ENCODE measurements around the gene C17orf75.
"Not testable (repeated sequence)": the region's sequence is repeated elsewhere in the genome, so short reads cannot be mapped to it uniquely, and the experiment has no call there.

C17orf75 gene

DNA sequence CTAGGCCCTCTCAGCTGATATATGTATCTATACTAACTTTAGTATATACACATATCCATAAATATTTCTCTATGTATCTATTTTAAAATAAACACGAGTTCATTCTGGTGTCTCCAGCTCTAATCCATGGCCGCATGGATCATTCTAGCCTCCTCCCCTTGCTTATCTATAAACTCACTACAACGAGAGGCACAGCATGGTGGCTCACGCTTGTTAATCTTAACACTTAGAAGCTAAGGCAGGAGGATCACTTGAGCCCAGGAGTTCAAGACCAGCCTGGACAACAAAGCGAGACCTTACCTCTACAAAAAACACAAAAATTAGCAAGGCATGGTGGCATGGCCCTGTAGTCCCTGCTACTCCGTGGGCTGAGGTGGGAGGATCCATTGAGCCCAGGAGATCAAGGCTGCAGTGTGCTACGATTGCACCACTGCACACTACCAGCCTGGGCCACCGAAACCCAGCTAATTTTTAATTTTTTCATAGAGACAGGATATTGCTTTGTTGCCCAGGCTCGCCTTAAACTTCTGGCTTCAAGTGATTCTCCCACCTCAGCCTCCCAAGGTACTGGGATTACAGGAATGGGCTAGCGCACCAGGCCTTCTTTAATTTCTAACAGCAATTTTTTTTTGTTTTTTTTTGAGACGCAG is 4.1 kb upstream of the C17orf75 start:
- no peak for DNase-seq (ENCODE audit: low spot score)

DNA sequence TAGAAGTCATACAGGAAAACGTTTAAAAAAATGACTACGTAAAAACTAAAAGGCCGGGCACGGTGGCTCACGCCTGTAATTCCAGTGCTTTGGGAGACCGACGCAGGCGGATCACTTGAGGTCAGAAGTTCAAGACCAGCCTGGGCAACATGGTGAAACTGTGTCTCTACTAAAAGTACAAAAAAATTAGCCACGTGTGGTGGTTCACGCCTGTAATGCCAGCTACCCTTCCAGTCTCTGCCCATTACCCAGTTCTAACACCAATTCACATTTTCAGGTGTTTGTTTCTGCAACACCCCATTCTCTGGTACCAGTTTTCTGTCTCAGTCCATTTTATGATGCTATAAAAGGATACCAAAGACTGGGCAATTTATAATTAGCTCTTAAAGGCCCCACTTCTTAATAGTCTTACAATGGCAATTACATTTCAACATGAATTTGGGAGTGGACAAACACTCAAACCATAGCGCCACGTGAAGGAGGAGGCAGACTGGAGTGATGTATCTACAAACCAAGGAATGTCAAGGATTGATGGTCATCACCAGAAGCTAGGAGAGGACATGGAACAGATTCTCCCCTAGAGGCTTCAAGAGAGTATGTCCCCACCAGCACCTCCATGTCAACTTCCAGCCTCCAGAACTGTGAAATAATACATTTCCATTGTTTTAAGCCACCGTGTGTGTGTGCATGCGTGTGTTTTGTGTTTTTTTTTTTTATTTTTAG is 791 bp upstream of the C17orf75 start:
- DNase-seq (ENCODE audit: low spot score): no peak

DNA sequence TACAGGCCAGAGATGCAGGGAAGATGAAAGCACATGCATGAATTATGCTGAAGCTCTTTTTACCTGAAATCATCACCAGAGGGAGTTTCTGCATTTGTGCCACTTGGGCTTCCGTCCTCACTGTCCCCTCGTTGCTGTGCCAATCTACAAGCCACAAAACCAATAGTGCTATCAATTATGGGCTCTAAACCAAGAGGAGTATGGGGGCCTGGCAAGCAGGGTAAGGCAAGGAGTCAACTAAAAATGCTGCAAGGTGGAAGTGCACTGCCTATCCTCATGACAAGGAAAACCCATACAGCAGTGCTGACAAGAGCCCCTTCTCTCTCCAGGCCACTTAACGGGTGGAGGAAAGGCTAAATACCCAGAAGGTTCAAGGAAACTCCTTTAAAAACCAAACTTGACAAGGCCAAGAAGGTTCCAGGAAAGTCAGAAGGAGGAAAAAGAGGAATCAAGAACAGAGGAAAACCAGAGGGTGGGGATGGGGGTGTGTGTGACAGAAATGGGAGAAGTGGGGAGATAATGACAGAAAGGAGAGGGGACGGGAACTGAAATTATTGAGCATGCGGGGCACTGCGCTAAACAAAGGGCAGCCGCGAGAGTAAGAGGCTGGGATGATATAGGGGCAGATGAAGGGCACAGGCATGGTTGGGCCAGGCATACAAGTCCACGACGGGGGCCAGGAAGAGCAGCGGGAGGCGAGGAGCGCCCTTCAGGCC is 674 bp downstream of the C17orf75 start:
- peak; percentile 48 for DNase-seq (ENCODE audit: low spot score)

DNA sequence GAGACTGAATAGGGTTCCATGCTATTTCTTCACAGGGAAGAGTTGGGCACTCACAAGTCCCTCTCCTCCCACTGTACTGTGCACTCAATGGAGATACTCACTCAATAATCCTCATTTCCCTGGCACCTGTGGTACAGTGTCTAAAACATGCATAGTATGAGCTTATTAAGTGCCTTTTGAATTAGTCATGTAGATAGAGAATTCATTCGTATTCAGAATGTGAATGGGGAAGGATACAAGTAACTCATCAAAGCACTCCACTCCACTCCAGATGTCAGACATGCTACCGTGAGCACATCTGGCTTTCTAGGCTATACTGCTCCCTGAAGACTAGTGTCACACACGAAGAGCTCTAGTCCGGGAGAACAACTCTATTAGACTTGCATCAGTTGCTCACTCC is 6.3 kb downstream of the C17orf75 start:
- DNase-seq (ENCODE audit: low spot score): peak; percentile 81

DNA sequence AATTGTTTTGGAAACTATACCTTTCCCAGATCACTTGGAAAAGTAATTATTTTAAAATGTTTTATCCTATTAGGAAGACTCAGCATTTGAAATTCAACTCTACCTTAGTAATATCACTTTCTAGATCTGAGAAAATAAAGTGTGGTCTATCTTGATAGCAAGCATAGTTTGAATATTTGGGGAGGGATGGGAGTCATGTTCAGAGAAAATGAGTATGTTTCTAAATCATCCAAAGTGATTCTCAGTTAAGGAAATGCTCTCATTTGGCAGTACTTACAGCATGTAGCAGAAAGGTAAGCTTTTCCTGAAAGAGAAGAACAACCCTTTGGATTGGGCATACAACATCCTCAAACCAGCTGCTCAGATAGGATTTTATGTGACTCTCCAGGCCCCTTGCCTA is 6.9 kb downstream of the C17orf75 start:
- DNase-seq (ENCODE audit: low spot score): no peak

DNA sequence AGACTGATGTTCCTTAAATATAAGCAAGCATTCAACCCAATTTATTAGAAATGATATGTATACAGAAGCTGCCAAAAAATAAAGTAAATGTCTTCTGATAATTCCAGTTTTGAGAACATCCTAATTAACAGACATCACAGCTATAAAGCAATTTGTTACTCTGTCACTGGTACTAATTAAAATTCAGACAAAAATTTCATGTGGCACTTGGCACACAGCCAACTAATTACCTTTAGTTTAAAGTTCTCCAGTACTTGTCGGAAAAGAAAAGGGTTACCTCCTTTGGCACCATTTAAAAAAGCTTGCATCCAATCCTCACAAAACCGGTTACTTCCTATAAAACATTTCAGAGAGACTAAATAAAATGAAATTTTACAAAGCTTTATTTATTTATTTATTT is 8.8 kb downstream of the C17orf75 start:
- DNase-seq (ENCODE audit: low spot score): no peak

DNA sequence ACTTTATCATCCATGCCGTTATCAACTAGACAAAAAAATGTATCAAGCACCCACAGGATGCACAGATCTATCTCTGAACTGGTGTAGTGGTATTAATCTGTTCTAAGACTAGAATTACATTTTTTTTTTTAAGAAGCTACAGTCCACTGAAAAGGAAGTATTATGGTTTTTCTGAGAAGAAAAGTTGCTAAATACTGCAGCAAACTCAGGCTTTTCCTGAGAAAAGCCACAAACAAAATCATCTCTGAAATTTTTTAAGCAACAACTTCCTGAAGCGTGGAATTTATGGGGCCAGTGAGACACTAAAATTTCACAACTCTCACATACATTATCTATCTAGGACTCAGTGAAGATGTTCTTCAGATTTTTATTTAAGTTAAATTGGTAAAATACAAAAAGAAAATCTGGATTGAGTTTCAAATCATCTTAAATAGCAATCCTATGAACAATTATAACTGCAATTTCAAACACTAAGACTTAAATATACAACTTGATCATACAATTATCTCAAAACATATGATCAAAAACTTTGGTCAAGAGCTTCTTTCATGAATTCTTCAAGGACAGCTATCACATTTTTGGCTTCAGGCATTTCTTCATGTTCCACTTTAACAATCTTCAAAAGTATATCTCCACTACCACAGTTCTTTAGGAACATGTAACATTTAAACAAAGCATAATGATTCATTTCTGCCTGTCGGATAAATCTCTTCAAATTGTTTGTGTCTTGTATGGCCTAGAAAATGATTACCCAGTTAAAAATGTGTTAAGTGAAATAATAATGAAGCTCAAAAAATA is 10.5 kb downstream of the C17orf75 start:
- no peak for DNase-seq (ENCODE audit: low spot score)

DNA sequence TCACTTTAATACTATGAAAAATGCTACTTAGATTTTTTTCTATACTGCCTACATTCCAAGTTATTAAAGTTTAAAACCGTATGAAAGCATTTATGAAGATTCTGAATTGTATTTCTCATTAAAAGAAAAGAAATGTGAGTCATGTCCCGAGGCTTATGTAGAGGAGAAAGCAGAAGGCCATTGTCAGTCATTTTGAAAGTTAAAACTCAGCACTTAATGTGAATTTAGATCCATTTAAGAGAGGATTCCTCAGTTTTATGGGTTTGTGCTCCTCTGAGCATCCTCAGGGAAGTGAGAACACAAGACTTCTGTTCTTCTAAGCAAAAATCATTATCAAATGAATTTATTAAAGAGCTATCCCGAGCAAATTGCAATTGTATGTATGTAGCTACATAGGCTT is 11.8 kb downstream of the C17orf75 start:
- DNase-seq (ENCODE audit: low spot score): no peak

DNA sequence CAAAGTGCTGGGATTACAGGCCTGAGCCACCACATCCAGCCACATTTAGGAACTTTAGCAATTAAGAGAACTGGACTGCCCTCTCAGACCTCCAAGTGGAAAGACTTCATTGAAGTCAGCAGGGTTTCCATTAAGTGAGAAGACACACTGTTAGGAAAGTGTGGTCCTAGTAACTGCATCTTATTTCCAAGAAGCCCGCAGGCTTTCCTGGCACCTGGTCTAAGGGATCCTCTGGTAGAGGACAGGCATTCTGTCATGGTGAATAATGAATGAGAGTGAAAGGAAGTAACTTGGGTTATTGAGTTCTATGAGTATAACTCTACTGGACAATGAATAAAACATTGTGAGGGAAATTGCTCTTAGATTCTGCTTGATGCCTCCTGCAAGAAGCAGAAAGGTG is 14.1 kb downstream of the C17orf75 start:
- no peak for DNase-seq (ENCODE audit: low spot score)

DNA sequence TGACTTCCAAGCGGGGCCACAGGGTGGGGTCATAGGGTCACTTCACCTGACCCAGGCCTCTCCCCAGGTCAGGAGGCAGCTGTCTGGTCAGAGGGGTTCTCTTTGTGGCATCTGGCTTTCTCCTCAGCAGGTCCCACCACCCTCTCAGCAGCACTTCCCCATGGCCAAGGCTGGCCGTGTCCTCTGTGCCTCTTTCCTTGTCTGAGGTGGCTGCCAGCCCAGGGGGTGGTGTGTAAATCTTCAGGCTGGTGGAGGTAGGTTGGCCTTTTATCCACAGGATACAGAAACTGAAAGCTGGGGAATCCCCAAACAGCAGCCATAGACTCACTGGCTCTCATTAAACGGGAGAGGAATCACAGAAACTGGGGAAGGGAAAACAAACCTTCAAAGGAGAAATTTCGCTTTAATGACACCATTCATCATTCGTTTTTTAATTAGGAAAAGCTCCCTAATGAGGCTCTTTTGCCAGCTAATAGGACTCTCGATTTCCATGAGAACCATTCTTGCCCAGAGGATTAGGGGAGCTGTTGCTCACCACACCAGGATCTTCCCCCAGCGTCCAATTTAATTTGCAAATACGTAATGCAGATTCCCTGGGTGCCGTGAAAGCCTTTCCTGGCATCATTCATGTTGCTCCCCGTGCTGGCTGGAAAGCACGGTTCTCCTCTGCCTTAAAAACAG is 18.0 kb downstream of the C17orf75 start:
- peak; percentile 85 for DNase-seq (ENCODE audit: low spot score)

DNA sequence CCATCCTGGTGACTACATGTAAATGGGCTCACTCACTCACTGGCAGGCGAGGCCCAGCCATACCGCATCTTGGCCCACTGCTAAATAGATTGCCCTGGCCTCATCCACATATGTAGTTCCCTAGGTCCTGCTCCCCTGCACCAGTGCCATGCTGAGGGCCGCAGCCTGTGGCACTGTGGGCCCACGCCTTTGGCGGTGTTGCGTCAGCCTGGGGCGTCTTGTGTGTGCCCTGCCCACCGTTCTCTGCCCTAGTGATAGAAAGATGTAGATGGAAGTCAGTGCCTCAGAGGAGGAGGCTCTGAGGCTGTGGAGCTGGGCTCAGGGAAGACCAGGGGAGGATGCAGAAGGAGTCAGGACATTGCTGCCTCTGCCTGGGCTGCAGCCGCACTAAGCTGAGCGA is 18.9 kb downstream of the C17orf75 start:
- no peak for DNase-seq (ENCODE audit: low spot score)

DNA sequence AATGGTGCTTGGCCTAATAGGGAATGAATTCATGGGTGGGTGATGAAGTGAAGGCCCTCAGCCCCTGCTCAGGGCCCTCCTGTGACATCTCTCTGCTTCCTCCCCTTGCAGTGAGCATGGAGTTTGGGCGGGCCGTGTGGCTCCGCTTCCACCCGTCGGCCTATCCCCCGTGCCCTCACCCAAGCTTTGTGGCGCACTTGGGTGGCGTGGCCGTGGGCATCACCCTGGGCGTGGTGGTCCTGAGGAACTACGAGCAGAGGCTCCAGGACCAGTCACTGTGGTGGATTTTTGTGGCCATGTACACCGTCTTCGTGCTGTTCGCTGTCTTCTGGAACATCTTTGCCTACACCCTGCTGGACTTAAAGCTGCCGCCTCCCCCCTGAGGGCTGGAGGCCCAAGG is 21.1 kb downstream of the C17orf75 start:
- DNase-seq (ENCODE audit: low spot score): no peak

DNA sequence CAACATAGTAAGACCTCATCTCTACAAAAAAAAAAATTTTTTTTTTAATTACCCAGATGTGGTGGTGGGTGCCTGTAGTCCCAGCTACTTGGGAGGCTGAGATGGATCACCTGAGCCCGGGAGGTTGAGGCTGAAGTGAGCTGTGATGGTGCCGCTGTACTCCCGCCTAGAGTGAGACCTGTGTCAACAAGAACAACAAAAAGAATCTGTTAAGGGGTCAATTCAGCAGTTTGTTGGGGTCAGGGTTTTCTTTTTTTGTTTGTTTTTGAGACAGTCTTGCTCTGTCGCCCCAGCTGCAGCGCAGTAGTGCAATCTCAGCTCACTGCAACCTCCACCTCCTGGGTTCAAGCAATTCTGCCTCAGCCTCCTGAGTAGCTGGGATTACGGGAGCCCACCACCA is 21.9 kb downstream of the C17orf75 start:
- not testable (repeated sequence) for DNase-seq (ENCODE audit: low spot score)

DNA sequence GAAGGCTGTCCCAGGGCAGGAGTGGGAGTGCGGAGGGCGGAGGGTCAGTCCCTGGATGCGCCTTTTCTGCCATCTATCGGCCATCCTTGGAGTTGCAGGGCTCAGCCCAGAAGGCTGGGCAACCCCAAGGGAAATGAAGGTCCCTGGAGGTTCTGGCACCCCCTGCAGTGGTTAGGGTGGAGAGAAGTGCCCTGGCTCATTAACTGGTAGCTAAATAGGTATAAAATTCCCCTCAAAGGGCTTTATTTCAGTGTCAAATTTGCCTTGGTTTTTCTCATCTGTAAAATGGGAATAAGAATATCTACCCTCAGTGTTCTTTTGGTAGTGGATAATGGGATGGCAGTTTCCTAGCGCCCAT is 22.4 kb downstream of the C17orf75 start:
- DNase-seq (ENCODE audit: low spot score): peak; percentile 61

DNA sequence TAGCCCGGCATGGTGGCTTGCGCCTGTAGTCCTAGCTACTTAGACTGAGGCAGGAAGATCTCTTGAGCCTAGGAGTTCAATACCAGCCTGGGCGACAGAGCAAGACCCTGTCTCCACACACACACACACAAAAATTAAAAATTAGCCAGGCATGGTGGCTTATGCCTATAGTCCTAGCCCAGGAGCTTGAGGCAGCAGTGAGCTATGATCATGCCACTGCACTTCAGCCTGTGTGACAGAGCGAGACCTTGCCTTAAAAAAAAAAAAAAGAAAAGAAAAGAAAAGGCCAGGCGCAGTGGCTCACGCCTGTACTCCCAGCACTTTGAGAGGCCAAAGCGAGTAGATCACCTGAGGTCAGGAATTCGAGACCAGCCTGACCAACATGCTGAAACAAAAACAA is 23.9 kb downstream of the C17orf75 start:
- peak; percentile 17 for DNase-seq (ENCODE audit: low spot score)

DNA sequence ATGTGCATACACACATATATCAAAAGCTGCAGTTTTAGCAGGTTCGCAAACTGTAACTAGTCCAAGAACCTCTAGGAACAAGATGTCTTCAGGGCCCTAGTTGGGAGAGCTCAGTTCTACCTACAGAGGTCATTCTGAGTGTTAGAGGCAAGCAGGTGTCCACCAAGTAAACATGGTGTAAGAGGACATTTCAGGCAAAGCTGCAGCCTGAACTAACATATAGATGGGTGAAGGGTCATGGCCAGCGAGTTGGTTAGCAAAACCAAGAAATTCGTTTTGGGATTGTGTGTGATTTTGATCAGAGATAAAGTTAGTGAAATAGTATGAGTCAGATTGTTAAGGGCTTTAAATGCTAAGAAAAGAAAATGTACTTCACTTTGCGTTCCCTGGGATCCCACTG is 24.6 kb downstream of the C17orf75 start:
- DNase-seq (ENCODE audit: low spot score): no peak

DNA sequence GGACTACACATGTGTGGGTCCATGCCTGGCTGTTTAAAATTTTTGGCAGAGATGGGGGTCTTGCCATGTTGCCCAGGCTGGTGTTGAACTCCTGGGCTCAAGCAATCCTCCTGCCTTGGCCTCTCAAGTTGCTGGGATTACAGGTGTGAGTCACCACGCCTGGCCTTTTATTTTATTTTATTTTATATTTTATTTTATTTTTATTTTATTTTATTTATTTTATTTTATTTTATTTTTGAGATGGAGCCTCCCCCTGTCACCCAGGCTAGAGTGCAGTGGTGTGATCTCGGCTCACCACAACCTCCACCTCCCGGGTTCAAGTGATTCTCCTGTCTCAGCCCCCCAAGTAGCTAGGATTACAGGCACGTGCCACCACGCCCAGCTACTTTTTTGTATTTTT is 25.3 kb downstream of the C17orf75 start:
- DNase-seq (ENCODE audit: low spot score): not testable (repeated sequence)

DNA sequence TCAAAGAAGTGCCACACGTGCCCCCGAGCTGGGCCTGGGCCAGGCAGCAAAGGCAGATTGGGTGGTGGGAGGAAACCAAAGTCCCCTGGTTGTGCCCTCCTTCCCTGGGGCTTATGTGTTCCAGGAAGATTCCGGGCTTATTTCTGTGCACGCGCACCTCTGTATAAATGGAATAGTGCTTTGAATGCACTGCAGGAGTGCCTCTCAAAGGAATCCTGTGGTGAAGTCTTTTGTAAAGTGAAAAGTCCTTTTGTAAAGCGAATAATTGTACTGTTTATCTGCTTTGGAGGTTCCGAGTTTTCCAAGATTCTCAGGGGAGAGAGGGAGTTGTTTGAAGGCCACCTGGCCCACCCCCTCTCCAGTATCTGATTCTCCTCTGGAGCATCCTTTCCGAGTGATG is 26.8 kb downstream of the C17orf75 start:
- DNase-seq (ENCODE audit: low spot score): no peak

DNA sequence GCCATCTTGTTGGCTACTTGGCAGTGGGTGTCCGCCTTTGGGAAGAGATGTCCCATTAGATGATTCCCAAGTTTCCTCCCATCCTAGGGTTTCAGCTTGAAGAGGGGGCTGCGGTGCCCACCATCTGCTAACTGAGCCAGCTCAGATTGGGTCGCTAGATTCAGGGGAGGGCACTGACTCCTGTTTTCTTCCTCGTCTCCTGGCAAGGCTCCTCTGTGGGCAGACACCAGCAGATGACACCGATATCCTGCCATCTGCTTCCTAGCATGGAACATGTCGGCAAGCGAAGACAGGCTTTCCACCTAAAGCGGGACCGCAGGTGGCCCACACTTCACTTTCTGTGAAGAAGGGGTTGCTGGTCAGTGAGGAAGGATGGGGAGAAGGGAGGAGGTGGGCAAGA is 27.3 kb downstream of the C17orf75 start:
- no peak for DNase-seq (ENCODE audit: low spot score)

DNA sequence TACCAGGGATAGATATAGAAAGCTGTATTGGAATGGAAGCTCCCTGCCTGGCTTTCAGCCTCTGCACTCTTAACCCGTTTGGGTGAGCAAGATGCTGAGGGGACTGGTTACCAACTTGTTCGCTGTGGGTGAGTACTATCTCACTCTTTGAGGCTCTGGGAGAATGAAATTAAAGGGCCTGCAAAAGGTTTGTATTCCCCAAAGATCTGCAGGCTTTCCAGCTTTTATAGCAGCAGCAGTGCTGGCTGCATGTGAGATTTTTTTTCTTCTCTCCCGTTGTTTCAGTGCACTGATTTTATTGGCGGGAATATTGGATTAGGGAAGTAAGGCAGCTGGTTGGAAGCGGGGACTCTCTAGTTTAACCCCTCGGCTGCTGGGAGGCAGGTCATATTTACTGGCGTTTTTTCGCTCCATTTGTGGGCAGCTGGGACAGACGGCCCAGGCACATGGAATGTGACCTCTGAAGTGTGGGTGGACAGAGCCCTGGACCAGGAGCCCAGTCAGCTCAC is 30.9 kb downstream of the C17orf75 start:
- no peak for DNase-seq (ENCODE audit: low spot score)

DNA sequence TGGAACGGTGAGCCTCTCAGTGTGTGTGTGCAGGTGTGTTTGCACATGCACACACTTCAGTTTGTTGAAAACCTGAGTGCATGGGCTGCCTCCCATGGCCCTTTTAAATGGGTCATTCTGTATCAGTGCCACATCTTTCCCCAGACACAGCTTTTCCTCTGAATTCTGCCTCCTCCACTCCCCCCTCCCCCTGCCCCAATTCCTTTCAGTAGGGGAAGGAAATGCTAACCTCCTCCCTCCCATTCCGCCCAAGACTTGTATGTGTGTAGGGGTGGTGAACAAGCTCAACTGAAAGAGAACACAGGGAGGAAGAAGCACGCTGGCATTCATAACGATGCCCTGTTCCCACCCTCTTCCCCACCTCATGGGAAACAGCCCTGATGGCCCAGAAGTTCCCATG is 34.3 kb downstream of the C17orf75 start:
- DNase-seq (ENCODE audit: low spot score): no peak

DNA sequence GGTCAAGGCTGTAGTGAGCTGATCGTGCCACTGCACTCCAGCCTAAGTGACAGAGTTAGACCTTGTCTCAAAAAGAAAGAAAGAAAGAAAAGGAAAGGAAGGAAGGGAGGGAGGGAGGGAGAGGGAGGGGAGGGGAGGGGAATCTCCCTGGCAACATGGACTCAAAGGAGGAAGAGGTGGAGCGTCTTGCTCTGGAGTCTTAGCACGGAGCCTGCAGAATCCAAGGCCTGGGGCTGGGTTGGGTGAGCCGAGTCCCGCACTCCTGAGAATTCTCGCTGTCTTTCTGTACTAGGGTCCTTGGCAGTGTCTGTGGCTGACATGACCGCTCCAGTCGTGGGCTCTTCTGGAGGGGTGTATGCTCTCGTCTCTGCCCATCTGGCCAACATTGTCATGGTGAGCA is 36.9 kb downstream of the C17orf75 start:
- no peak for DNase-seq (ENCODE audit: low spot score)

Data from kidney tubule cell (primary cell).